Measurements from ENCODE around the gene ZNF662.

DNA sequence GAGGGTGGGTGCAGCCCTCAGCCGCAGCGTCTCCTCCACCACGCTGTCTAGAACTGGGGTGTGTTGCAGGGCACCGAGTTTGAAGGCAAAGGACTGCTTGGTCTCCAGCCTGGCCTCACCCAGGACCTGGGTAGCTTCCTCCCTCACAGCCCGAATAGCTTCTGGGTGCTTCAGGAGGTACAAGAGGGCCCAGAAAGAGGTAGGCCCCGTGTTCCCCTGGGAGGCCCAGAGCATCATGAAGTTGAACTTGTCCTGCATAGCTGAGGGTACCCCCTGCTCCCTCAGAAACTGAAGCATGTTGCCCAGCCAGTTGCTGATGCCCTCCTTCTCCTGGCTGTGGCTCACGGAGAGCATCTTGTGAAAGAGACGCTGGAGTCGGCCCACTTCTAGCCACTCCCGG lies 31.2 kb upstream of the ZNF662 start:
- TF ChIP-seq, protein P1, sequence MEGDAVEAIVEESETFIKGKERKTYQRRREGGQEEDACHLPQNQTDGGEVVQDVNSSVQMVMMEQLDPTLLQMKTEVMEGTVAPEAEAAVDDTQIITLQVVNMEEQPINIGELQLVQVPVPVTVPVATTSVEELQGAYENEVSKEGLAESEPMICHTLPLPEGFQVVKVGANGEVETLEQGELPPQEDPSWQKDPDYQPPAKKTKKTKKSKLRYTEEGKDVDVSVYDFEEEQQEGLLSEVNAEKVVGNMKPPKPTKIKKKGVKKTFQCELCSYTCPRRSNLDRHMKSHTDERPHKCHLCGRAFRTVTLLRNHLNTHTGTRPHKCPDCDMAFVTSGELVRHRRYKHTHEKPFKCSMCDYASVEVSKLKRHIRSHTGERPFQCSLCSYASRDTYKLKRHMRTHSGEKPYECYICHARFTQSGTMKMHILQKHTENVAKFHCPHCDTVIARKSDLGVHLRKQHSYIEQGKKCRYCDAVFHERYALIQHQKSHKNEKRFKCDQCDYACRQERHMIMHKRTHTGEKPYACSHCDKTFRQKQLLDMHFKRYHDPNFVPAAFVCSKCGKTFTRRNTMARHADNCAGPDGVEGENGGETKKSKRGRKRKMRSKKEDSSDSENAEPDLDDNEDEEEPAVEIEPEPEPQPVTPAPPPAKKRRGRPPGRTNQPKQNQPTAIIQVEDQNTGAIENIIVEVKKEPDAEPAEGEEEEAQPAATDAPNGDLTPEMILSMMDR (IDR thresholded peaks at IDR 0.05): no peak
- TF ChIP-seq POLR2AphosphoS5 (IDR thresholded peaks at IDR 0.05) (no peak), POLR2A (IDR thresholded peaks at IDR 0.05) (no peak), EP300 (IDR thresholded peaks at IDR 0.05; ENCODE audit: low read depth) (no peak)

All from transverse colon (tissue), 4 donors.